Epidermal melanocyte (primary cell): ENCODE measurements around the gene DOK4.

Source experiments
- DNase-seq: peaks from one replicate; pipeline ENCODE4 v3.0.0; 2011; ENCODE audit warnings: low spot score; ENCODE audit not compliant: insufficient read length

The DOK4 gene

GRCh38 chr16:57478396-57479204 lies 7.7 kb downstream of the DOK4 start:
- no peak for DNase-seq

GRCh38 chr16:57477531-57478202 lies 8.6 kb downstream of the DOK4 start:
- DNase-seq: no peak

GRCh38 chr16:57476546-57477410 lies 9.5 kb downstream of the DOK4 start:
- DNase-seq: no peak

GRCh38 chr16:57475711-57476339 lies 10.5 kb downstream of the DOK4 start:
- DNase-seq: no peak

GRCh38 chr16:57474671-57475661 lies 11.3 kb downstream of the DOK4 start:
- no peak for DNase-seq

- DNase-seq: no peak
These were observed 12.4 kb downstream of the DOK4 start for GRCh38 chr16:57473906-57474305.

GRCh38 chr16:57473176-57473840 lies 13.0 kb downstream of the DOK4 start:
- no peak for DNase-seq

- no peak for DNase-seq
These were observed 13.6 kb downstream of the DOK4 start for GRCh38 chr16:57472665-57473060.

GRCh38 chr16:57471852-57472664 lies 14.2 kb downstream of the DOK4 start:
- DNase-seq: no peak

- DNase-seq: no peak
These were observed 15.1 kb downstream of the DOK4 start for GRCh38 chr16:57471209-57471608.

GRCh38 chr16:57470711-57471110 lies 15.6 kb downstream of the DOK4 start:
- DNase-seq: no peak

- DNase-seq: no peak
These were observed 16.3 kb downstream of the DOK4 start for GRCh38 chr16:57469917-57470470.

- DNase-seq: no peak
These were observed 17.2 kb downstream of the DOK4 start for GRCh38 chr16:57469046-57469445.

- no peak for DNase-seq
These were observed 17.9 kb downstream of the DOK4 start for GRCh38 chr16:57468346-57468745.

- DNase-seq: no peak
These were observed 21.8 kb downstream of the DOK4 start for GRCh38 chr16:57464523-57464922.

GRCh38 chr16:57462978-57463362 lies 23.3 kb downstream of the DOK4 start:
- DNase-seq: no peak

GRCh38 chr16:57462209-57462977 lies 23.9 kb downstream of the DOK4 start, which contains the start of gene POLR2C:
POLR2C (plus strand) TSS chr16:57462679; CDS start chr16:57462725, 46 bp downstream.
- peak; percentile 80 for DNase-seq

GRCh38 chr16:57452021-57452420 lies 34.3 kb downstream of the DOK4 start:
- DNase-seq: no peak
